Inflammatory macrophage treated with lipopolysaccharide for 4 hours (primary cell): ENCODE data around the gene CDKN2C.

Source experiments
- DNase-seq: peaks from one replicate; pipeline ENCODE4 v3.0.0-alpha.2; 2020

The CDKN2C gene

GRCh38 chr1:50966991-50967390 is 3.1 kb upstream of the CDKN2C start:
- no peak for DNase-seq

DNA sequence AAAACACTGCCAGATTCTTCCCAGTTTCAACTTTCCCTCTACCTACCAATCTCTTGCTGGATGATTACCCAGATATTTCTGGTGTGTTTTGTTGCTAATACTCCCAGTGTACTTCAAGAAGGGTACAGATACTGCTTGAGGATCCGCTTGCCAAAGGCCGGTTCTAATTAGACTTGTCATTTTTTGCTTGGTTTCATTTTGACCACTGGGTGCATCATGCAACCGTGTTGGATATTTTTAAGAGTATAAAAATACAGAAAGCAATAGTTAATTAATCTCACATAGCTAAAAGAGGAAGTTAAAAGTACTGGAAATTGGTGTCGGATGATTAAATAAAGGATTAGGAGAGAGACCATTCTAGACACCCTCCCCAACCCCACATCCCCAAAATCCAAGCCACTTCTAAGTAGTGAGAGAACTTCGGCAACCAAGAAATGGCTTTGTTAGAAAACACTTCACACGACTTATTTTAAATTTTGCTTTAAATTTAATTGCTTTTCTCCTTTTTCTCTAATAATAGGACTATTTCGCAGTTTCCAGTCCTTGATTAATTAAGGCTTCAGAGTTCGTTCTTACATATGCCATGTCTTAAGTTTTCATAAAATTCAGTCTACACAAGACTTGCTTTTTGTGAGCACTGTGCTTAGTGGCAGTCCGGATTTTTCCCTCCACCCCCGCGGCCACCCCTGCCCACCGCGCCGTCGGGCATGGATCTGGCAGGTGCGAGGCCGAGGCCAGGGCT is 2.5 kb upstream of the CDKN2C start:
- DNase-seq: peak; percentile 38

DNA sequence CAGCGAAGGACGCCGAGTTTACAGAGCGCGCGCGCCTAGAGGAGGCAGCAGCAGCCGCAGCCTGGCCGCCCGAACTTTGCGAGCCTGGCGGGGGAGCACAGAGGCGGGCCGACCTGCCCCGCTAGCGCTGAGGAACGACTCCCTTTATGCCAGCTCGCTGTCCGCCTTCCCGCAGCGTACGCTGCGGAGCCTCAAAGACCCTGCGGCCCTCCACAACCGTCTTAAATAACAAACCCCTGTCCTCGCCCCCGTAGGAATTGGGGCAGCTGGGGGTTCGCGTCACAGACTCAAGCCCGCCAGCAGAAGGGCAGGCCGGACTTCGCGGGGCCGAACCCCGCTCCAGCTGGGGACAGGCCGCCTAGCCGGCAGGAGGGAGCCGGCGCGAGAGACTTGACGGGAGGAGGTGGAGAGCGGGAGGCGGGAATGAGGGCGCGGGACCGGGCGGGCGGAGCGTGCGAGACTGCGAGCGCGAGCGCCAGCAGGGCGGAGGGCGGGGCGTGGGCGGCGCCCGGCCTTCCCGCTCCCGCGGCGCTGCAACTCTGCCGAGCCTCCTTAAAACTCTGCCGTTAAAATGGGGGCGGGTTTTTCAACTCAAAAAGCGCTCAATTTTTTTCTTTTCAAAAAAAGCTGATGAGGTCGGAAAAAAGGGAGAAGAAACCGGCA is 1.8 kb upstream of the CDKN2C start:
- DNase-seq: peak; percentile 87

- peak; percentile 45 for DNase-seq
Measured at GRCh38 chr1:50968821-50969610, 1.0 kb upstream of the CDKN2C start.

- DNase-seq: no peak
Measured at GRCh38 chr1:50970509-50970887, 453 bp downstream of the CDKN2C start.

DNA sequence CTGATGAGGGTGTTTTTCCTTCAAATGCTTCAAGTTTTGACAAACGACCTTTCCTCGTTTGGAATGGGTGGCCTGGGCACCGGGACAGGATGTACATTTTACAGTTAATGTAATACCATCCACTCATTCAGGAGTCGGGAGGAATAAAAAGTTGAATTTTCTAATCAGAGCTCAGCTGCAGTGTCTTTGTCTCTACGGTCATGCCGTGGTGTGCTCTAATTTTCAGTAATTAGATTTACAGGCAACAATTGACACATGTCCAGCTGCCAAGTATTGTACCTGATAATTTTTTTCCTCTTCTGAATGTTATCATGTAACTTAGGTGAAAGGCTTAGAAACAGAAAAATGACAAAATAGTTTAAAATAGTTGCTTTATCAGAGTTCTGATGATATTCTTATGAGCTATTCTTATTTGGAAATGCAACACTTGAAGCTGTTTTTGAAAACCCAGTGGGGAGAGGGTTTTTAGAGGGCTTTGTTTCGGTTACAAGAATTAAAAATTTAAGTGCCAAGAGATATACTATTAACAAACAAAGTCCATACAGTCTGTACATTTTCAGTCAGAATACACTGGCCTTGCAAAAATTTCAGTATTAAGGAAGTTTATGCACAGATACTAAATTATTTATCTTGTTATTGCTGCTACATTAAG is 1.0 kb downstream of the CDKN2C start:
- DNase-seq: no peak

GRCh38 chr1:50971748-50972305 is 1.8 kb downstream of the CDKN2C start:
- DNase-seq: no peak

DNA sequence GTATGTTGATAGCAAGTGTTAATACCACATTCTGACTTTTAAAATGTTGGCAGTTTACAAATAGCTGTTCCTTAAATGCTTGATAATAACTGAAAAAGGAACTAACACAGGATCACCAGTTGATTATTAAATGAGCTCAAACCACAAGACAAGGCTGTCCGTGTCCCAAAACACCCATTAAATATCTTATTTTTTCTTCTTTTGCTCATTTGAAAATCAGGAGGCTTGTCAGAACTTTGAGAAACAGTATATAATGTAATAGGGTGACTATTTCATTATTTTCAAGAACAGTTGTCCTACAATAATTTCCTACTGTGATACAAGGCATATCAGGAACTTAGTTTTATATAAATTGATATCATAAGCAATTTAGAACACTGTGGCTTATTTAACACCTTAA is 2.7 kb downstream of the CDKN2C start:
- DNase-seq: peak; percentile 19

DNA sequence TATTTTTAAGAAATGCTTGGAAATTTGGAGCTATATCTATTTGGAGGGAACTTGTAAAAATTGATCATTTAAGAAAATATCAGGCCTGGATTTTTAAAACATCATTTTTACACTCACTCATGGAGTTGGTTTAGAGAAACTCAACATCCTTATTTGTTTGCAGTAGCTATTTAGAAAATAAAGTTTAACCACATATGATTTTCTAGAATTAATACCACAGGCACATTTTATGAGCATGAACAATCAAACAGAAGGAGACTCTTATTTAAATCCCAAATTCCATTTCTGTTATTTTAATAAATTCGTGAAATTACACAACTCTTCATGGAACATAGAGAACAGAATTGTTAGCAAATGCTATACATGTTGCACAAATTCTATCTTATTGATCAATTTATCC is 3.2 kb downstream of the CDKN2C start:
- DNase-seq: no peak

GRCh38 chr1:50973875-50974617 is 4.0 kb downstream of the CDKN2C start:
- DNase-seq: no peak

DNA sequence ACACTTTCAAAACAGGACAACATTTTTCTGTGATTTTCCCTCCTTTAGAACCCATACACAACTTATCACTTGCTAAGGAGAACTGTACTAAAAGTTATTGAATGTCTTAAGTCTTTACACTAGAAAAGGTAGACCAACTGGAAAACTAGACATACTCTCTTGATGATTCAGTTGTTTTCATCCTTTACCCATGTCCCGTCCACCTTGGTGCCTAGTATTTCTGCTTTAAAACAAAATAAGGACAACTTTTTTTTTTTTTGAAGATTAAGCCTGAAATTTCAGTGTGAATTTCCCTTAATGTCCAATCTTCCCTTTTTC is 4.5 kb downstream of the CDKN2C start:
- DNase-seq: no peak

DNA sequence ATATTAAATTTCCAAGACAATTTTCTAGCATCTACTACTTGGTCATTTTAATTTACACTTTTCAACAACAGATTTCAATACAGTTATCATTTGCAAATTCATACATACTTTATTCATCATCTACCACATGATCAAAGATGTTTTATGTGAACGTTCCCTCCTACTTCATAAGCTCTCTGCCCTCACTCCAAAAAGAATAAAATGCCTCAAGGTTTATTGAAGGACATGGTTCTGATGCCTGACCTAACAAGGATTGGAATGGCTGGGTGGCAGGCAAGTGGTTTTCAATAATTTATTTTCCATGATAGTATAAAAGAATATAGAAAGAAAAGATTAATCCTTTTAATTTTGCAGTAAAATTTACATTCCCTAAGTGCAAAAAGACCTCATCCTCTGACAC is 5.4 kb downstream of the CDKN2C start:
- DNase-seq: no peak

- DNase-seq: no peak
Measured at GRCh38 chr1:50976111-50976889, 6.3 kb downstream of the CDKN2C start.

DNA sequence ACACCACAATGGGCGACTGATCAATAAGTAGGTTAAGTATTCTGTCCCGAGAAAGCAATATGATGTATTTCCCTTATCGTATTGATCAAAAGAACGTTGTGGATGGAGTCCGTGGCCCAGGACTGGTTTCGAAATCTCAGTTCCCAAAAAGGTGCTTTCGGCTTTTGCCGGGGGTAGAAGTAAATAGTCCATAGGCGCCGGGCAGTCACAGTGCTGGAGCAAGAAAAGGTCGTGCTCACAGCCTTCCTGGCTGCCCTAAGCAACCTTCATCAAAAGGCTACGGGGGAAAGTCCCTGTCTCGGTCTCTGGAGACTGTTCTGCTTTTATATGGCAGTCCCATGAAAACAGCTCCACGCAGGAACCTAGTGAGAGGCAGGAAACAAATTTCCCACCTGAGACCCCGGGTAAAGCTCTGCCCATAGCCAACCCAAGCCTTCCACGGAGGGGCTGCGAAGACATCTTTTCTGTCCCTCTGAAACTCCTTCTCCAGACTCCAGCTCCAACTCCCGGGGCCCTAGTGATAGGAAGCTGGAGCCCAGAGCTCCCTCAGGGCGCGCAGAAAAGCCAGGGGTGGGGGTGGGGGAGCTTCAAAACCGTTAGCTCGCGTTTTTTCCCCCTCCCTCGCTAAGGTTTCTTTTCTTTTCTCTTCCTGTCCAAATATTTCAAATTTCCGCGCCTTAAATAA is 7.0 kb downstream of the CDKN2C start:
- peak; percentile 45 for DNase-seq

DNA sequence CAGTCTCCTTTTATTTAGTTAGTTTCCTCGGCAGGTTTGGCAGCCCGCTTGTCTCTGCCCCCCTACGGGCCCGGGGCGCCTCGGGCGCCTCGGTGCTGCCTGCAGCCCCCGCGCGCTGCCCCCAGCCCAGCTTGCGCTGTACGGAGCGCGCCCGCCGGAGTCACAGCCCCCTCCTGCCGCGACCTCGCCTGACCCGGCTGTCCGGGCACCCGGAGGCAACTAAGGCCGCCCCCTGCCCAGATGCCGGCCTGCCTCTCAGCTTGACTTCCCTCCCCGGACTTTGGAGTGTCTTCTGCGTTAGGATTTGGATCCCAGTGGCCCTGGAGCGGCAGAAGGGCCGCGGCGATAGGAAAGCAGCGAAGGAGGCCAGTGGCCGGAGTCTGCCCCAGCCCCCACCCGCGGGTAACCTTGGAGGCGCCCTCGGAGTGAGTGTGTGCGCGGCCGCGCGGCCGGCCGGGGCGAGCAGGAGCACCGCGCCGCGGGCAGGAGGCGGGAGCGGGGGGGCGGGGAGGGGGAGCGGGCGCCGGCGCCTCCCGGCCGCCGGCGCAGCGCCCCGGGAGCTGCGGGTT is 7.6 kb downstream of the CDKN2C start:
- no peak for DNase-seq

GRCh38 chr1:50978144-50978851 is 8.3 kb downstream of the CDKN2C start:
- DNase-seq: no peak

DNA sequence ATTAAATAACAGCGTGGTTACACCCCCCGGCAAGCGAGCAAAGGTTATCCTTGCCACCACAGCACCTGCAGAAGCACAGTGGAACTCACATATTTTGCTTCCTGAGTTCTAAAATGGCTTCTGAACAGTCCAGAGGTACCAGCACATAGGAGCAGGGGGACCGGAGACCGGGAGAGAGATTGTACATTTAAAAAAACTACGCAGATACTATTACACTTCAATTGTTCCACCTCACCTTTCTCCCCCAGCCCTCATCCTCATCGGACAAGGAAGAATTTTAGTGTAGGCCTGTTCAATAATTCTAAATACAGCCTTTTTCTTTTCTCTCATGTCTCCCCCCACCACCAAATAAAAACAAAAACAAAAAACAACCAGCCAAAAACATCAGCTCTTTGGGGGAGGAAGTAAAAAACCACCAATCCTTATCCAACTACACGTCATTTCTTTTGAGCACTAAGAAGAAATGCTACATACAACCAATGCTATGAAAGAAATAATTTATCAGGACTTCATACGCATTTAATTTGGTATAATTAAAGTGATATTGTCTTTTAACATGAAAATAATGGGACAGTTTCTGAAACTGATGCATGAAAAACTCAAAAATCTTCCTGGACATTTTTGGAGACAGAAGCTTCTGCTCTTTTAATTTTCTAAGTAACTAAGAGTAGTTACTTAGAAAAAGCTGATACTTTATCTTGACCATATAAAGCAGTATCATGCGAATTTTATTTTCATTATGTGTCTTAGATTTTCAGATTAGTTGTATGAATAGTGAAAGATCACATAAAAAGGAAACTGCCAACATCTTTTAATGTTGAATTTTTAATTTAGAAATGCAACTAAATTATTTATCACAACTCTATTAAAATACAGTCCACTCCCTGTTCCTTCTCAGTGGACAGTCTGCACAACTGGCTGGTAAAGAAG is 9.1 kb downstream of the CDKN2C start:
- DNase-seq: no peak

- no peak for DNase-seq
Measured at GRCh38 chr1:50979937-50980336, 9.9 kb downstream of the CDKN2C start.

GRCh38 chr1:50980505-50980904 is 10.5 kb downstream of the CDKN2C start:
- DNase-seq: no peak
